GM19463 (cell line): ENCODE data around the gene RNF32.

Experiments
- ATAC-seq: cut with Tn5 transposase; IDR thresholded peaks from one replicate; pipeline ENCODE4 v1.9.1; 2021; ENCODE audit warnings: mild to moderate bottlenecking, moderate library complexity; ENCODE audit not compliant: unreplicated experiment

RNF32 gene

DNA sequence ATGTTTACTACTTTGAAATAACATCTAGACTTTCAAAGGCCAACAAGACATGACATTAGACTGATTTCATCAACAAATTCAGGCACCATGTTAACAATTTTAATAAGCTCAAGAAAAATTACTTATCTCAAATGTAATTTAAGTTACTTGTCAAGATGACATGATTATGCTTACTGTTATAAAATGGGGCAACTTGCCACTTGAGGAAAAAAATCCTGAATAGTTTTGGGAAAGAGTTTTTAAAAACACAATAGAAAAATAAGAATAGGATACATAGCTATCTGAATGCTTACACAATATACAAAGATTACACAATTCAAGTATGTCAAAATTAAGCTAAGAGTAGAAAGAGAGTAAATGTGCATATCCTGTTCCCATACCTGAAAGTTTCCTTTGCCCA is 85.4 kb downstream of the RNF32 start:
- no peak for ATAC-seq
